ENCODE data around the gene AQP3. TPM values are rescaled to one million over a fixed set of nuclear protein-coding genes. Genes with fewer than 3 reads are reported as not detected.

The AQP3 gene
- total RNA-seq, 4 donors from 2014 or later = 7.1 to 15.3 (median 12.4) TPM

GRCh38 chr9:33437205-33437604 is 10.2 kb downstream of the AQP3 start:
- Histone ChIP-seq H3K27me3 (no peaks in the 10 kb centered on the region), H3K4me3 (no peak overlapping the region), H3K4me1 (peaks cover 0 to 4% (median 0%) of the 10 kb centered on the region in 4 donors), H3K36me3 (no peaks in the 10 kb centered on the region), H3K27ac (no peak overlapping the region), H3K9me3 (no peaks in the 10 kb centered on the region)
- intact Hi-C loops (cut with DNase I; ENCODE audit: low total_unique reads) (no loop called here), in situ Hi-C loops (cut with MboI; ENCODE audit: low pct_ligation_motif_present in 1 of 4, low pct_unique_long_range_greater_than_20kb in 1 of 4, low sequenced_read_pairs in 3 of 4) (no loop called here)
- no peak for DNase-seq
- 24% methylated on average over 2 of the region's 2 CpGs; no CpG with 5 or more reads in 1 of the 2 donors for WGBS, 2 donors (ENCODE audit: low coverage in 1 of 2)
- no peak for TF ChIP-seq POLR2A (IDR thresholded peaks at IDR 0.05)
- TF ChIP-seq CTCF (IDR thresholded peaks at IDR 0.05) = no peak
- no peak for TF ChIP-seq POLR2AphosphoS5 (IDR thresholded peaks at IDR 0.05)
- no peak for TF ChIP-seq EP300 (IDR thresholded peaks at IDR 0.05; ENCODE audit: low read depth)

GRCh38 chr9:33436445-33436844 is 10.9 kb downstream of the AQP3 start:
- intact Hi-C loops (cut with DNase I; ENCODE audit: low total_unique reads) (no loop called here), in situ Hi-C loops (cut with MboI; ENCODE audit: low pct_ligation_motif_present in 1 of 4, low pct_unique_long_range_greater_than_20kb in 1 of 4, low sequenced_read_pairs in 3 of 4) (no loop called here)
- no peak for DNase-seq
- peaks cover 0 to 4% (median 0%) of the 10 kb centered on the region in 4 donors for H3K4me1 ChIP-seq
- TF ChIP-seq POLR2AphosphoS5 (IDR thresholded peaks at IDR 0.05) = no peak
- TF ChIP-seq EP300 (IDR thresholded peaks at IDR 0.05; ENCODE audit: low read depth) = no peak
- no peak for TF ChIP-seq CTCF (IDR thresholded peaks at IDR 0.05)
- TF ChIP-seq POLR2A (IDR thresholded peaks at IDR 0.05) = no peak
- no peak overlapping the region for H3K27ac ChIP-seq
- no peaks in the 10 kb centered on the region for H3K9me3 ChIP-seq
- no peaks in the 10 kb centered on the region for H3K27me3 ChIP-seq
- H3K36me3 ChIP-seq = no peaks in the 10 kb centered on the region
- WGBS, 2 donors (ENCODE audit: low coverage in 1 of 2) = 53% methylated on average over 8 of the region's 8 CpGs; no CpG with 5 or more reads in 1 of the 2 donors
- H3K4me3 ChIP-seq = no peak overlapping the region

- in situ Hi-C loops (cut with MboI; ENCODE audit: low pct_ligation_motif_present in 1 of 4, low pct_unique_long_range_greater_than_20kb in 1 of 4, low sequenced_read_pairs in 3 of 4) (no loop called here), intact Hi-C loops (cut with DNase I; ENCODE audit: low total_unique reads) (no loop called here)
- Histone ChIP-seq H3K36me3 (no peaks in the 10 kb centered on the region), H3K27ac (no peak overlapping the region), H3K4me3 (no peak overlapping the region), H3K9me3 (no peaks in the 10 kb centered on the region), H3K4me1 (peaks cover 0 to 4% (median 0%) of the 10 kb centered on the region in 4 donors), H3K27me3 (no peaks in the 10 kb centered on the region)
- WGBS, 2 donors (ENCODE audit: low coverage in 1 of 2) = 88% methylated on average over 8 of the region's 8 CpGs; no CpG with 5 or more reads in 1 of the 2 donors
- no peak for DNase-seq
- TF ChIP-seq POLR2AphosphoS5 (IDR thresholded peaks at IDR 0.05) = no peak
- no peak for TF ChIP-seq CTCF (IDR thresholded peaks at IDR 0.05)
- no peak for TF ChIP-seq EP300 (IDR thresholded peaks at IDR 0.05; ENCODE audit: low read depth)
- TF ChIP-seq POLR2A (IDR thresholded peaks at IDR 0.05) = no peak
Observed at GRCh38 chr9:33435821-33436277, 11.5 kb downstream of the AQP3 start.

GRCh38 chr9:33434317-33435105 is 12.9 kb downstream of the AQP3 start:
- Histone ChIP-seq H3K27ac (no peak overlapping the region), H3K27me3 (no peaks in the 10 kb centered on the region), H3K4me3 (no peak overlapping the region), H3K36me3 (no peaks in the 10 kb centered on the region), H3K4me1 (peaks cover 0 to 2% (median 0%) of the 10 kb centered on the region in 4 donors), H3K9me3 (no peaks in the 10 kb centered on the region)
- in situ Hi-C loops (cut with MboI; ENCODE audit: low pct_ligation_motif_present in 1 of 4, low pct_unique_long_range_greater_than_20kb in 1 of 4, low sequenced_read_pairs in 3 of 4) (no loop called here), intact Hi-C loops (cut with DNase I; ENCODE audit: low total_unique reads) (no loop called here)
- 80 to 82% methylated on average over 3 to 11 of the region's 16 CpGs for WGBS, 2 donors (ENCODE audit: low coverage in 1 of 2)
- TF ChIP-seq POLR2AphosphoS5 (IDR thresholded peaks at IDR 0.05) (no peak), EP300 (IDR thresholded peaks at IDR 0.05; ENCODE audit: low read depth) (no peak), POLR2A (IDR thresholded peaks at IDR 0.05) (no peak), CTCF (IDR thresholded peaks at IDR 0.05) (no peak)
- DNase-seq = no peak
